Limb (tissue), 2 donors: ENCODE data around the gene CRTC3.
"Not testable (repeated sequence)": the region's sequence is repeated elsewhere in the genome, so short reads cannot be mapped to it uniquely, and the experiment has no call there.

Experiments used
- DNase-seq, 2 donors: peaks; one replicate each; pipeline ENCODE4 v3.0.0-alpha.2; 2016; ENCODE audit errors: extremely low spot score in 2 of 2

The CRTC3 gene

GRCh38 chr15:90646662-90647305 is 117.1 kb downstream of the CRTC3 start:
- DNase-seq = no peak

- peak in 1 of 2 donors; percentile 52 for DNase-seq
These were observed 117.6 kb downstream of the CRTC3 start for GRCh38 chr15:90647326-90647725.

GRCh38 chr15:90648137-90649070 is 118.7 kb downstream of the CRTC3 start:
- DNase-seq = peak; percentile 67 to 76

GRCh38 chr15:90650117-90650955 is 120.6 kb downstream of the CRTC3 start:
- no peak for DNase-seq

- no peak for DNase-seq
These were observed 121.4 kb downstream of the CRTC3 start for GRCh38 chr15:90650956-90651689.

- no peak for DNase-seq
These were observed 124.8 kb downstream of the CRTC3 start for GRCh38 chr15:90654233-90655136.

GRCh38 chr15:90657520-90658172 is 127.9 kb downstream of the CRTC3 start:
- not testable (repeated sequence) for DNase-seq

GRCh38 chr15:90659481-90659880 is 129.8 kb downstream of the CRTC3 start:
- no peak for DNase-seq

GRCh38 chr15:90660195-90660998 is 130.7 kb downstream of the CRTC3 start:
- DNase-seq = no peak

GRCh38 chr15:90660999-90661330 is 131.2 kb downstream of the CRTC3 start:
- not testable (repeated sequence) for DNase-seq

GRCh38 chr15:90664081-90664461 is 134.3 kb downstream of the CRTC3 start:
- DNase-seq = not testable (repeated sequence)

GRCh38 chr15:90664650-90665287 is 135.0 kb downstream of the CRTC3 start:
- DNase-seq = peak in 1 of 2 donors; percentile 12

- peak; percentile 21 to 76 for DNase-seq
These were observed 135.8 kb downstream of the CRTC3 start for GRCh38 chr15:90665288-90666134.

GRCh38 chr15:90666135-90666909 is 136.6 kb downstream of the CRTC3 start:
- DNase-seq = no peak

GRCh38 chr15:90667073-90667754 is 137.5 kb downstream of the CRTC3 start:
- DNase-seq = no peak
